Neural cell (in vitro differentiated cells): Measurements from ENCODE around the gene SLC24A3. TPM values are rescaled to one million over a fixed set of nuclear protein-coding genes. Genes with fewer than 3 reads are reported as not detected.

Experiments used
- H2AFZ ChIP-seq: fragments of 200-600, 300-800 bp; sonication (generic), shearing (Covaris generic); 2 replicates; pipeline ENCODE4 v1.6.0; 2014; ENCODE audit warnings: low read depth, mild to moderate bottlenecking, antibody characterized with exemption, low read length, moderate library complexity
- H3F3A ChIP-seq: fragments of 200-600 bp; shearing (Covaris generic); 2 replicates; pipeline ENCODE4 v1.6.1; 2016; ENCODE audit warnings: mild to moderate bottlenecking, moderate library complexity, mixed read lengths, antibody characterized with exemption, low read length; ENCODE audit not compliant: insufficient read depth, poor library complexity, severe bottlenecking
- H3K27ac ChIP-seq: fragments of 200-600, 300-800 bp; sonication (generic), shearing (Covaris generic); 2 replicates; pipeline ENCODE4 v1.5.1; 2014; ENCODE audit warnings: mild to moderate bottlenecking, low read length, moderate library complexity
- H3K27me3 ChIP-seq: fragments of 300-800, 200-600 bp; sonication (generic), shearing (Covaris generic); 2 replicates; pipeline ENCODE4 v1.6.0; 2014; ENCODE audit warnings: mild to moderate bottlenecking, low read depth, low read length, moderate library complexity; ENCODE audit not compliant: insufficient read depth
- H3K36me3 ChIP-seq: fragments of 300-800, 200-600 bp; sonication (generic), shearing (Covaris generic); 2 replicates; pipeline ENCODE4 v1.5.1; 2014; ENCODE audit warnings: mild to moderate bottlenecking, antibody characterized with exemption, low read length, moderate library complexity; ENCODE audit not compliant: insufficient read depth
- H3K4me2 ChIP-seq: fragments of 300-800, 200-600 bp; sonication (generic), shearing (Covaris generic); 2 replicates; pipeline ENCODE4 v1.6.0; 2014; ENCODE audit warnings: mild to moderate bottlenecking, low read length
- H3K4me3 ChIP-seq: fragments of 300-800, 200-600 bp; sonication (generic), shearing (Covaris generic); 2 replicates; pipeline ENCODE4 v1.5.1; 2014; ENCODE audit warnings: mild to moderate bottlenecking, low read length, moderate library complexity
- H3K79me2 ChIP-seq: fragments of 200-600 bp; shearing (Covaris generic); replicated peaks from 2 replicates; pipeline ENCODE4 v1.6.0; 2014; ENCODE audit warnings: mild to moderate bottlenecking, low read length, moderate library complexity; ENCODE audit not compliant: insufficient read depth
- H3K9ac ChIP-seq: fragments of 300-800, 200-600 bp; sonication (generic), shearing (Covaris generic); 2 replicates; pipeline ENCODE4 v1.6.1; 2016; ENCODE audit warnings: mild to moderate bottlenecking, low read length, mixed read lengths
- H3K9me2 ChIP-seq: fragments of 200-600 bp; shearing (Covaris generic); 2 replicates; pipeline ENCODE4 v1.6.1; 2016; ENCODE audit warnings: mild to moderate bottlenecking, low read length, mixed read lengths; ENCODE audit not compliant: insufficient read depth
- H3K9me3 ChIP-seq: fragments of 200-600, 300-800 bp; sonication (generic), shearing (Covaris generic); 2 replicates; pipeline ENCODE4 v1.6.1; 2016; ENCODE audit warnings: mild to moderate bottlenecking, mixed run types, low read length, moderate library complexity, mixed read lengths
- H4K20me1 ChIP-seq: fragments of 200-600 bp; shearing (Covaris generic); 2 replicates; pipeline ENCODE4 v1.6.1; 2016; ENCODE audit warnings: mild to moderate bottlenecking, mixed run types; ENCODE audit not compliant: insufficient read depth
- CTCF ChIP-seq: fragments of 450-650 bp; IDR thresholded peaks from 2 replicates; pipeline ENCODE4 v1.5.1; 2014; ENCODE audit warnings: antibody characterized with exemption, mild to moderate bottlenecking, moderate library complexity; ENCODE audit not compliant: poor library complexity, severe bottlenecking
- EP300 ChIP-seq: fragments of 450-650 bp; conservative IDR thresholded peaks from 2 replicates; pipeline ENCODE4 v1.6.1; 2014; ENCODE audit warnings: antibody characterized with exemption, mild to moderate bottlenecking, moderate library complexity; ENCODE audit not compliant: poor library complexity, severe bottlenecking
- EZH2 ChIP-seq: fragments of 200-600, 300-800 bp; shearing (Covaris generic), sonication (generic); IDR thresholded peaks from 2 replicates; pipeline ENCODE4 v1.6.1; 2014; ENCODE audit warnings: antibody characterized with exemption, low read length, borderline replicate concordance, mild to moderate bottlenecking; ENCODE audit not compliant: insufficient read depth, poor library complexity, severe bottlenecking
- MXI1 ChIP-seq: fragments of 450-650 bp; conservative IDR thresholded peaks from 2 replicates; pipeline ENCODE4 v1.6.1; 2014; ENCODE audit warnings: antibody characterized with exemption, mild to moderate bottlenecking; ENCODE audit not compliant: poor library complexity, severe bottlenecking
- POLR2AphosphoS5 ChIP-seq: IDR thresholded peaks from 2 replicates; pipeline ENCODE4 v1.6.1; 2012
- RAD21 ChIP-seq: fragments of 450-650 bp; conservative IDR thresholded peaks from 2 replicates; pipeline ENCODE4 v1.6.1; 2014; ENCODE audit warnings: antibody characterized with exemption, mild to moderate bottlenecking, moderate library complexity
- REST ChIP-seq: IDR thresholded peaks from 2 replicates; pipeline ENCODE4 v1.6.1; 2012; ENCODE audit warnings: borderline replicate concordance
- SMC3 ChIP-seq: fragments of 450-650 bp; conservative IDR thresholded peaks from 2 replicates; pipeline ENCODE4 v1.6.1; 2014; ENCODE audit warnings: antibody characterized with exemption, mild to moderate bottlenecking, moderate library complexity; ENCODE audit not compliant: poor library complexity
- TAF1 ChIP-seq: IDR thresholded peaks from 2 replicates; pipeline ENCODE4 v1.6.1; 2012; ENCODE audit warnings: low read depth
- polyA plus RNA-seq: library from polyadenylated mRNA; depleted of rRNA; stranded (reverse); fragments of >200 nt; gene quantifications from 2 replicates; pipeline ENCODE4 v1.2.3, GENCODE V29; 2014

The SLC24A3 gene
- polyA plus RNA-seq, 1 donor from 2014 or later, result 6.5 TPM

- no peak overlapping the region for H3K27ac ChIP-seq
- H3K9me2 ChIP-seq, result no peaks in the 10 kb centered on the region
- no peak overlapping the region for H2AFZ ChIP-seq
- H3K36me3 ChIP-seq, result no peaks in the 10 kb centered on the region
- no peak overlapping the region for H3K9ac ChIP-seq
- no peaks in the 10 kb centered on the region for H4K20me1 ChIP-seq
- TF ChIP-seq CTCF (no peak), SMC3 (no peak), POLR2AphosphoS5 (no peak), MXI1 (no peak), TAF1 (no peak), EP300 (no peak)
- no peaks in the 10 kb centered on the region for H3K27me3 ChIP-seq
- H3K4me3 ChIP-seq, result no peak overlapping the region
- no peak overlapping the region for H3K4me2 ChIP-seq
- H3K79me2 ChIP-seq, result no peaks in the 10 kb centered on the region
- no peaks in the 10 kb centered on the region for H3K9me3 ChIP-seq
- no peaks in the 10 kb centered on the region for H3F3A ChIP-seq
Measured at GRCh38 chr20:19259141-19259591, 46.7 kb downstream of the SLC24A3 start.

GRCh38 chr20:19260412-19261090 is 48.1 kb downstream of the SLC24A3 start:
- Histone ChIP-seq H3K4me3 (no peak overlapping the region), H3K9ac (no peak overlapping the region), H3K27ac (no peak overlapping the region), H3K9me3 (no peaks in the 10 kb centered on the region), H2AFZ (no peak overlapping the region), H3K27me3 (no peaks in the 10 kb centered on the region), H3K4me2 (no peak overlapping the region), H4K20me1 (no peaks in the 10 kb centered on the region), H3K79me2 (no peaks in the 10 kb centered on the region), H3K36me3 (no peaks in the 10 kb centered on the region), H3F3A (no peaks in the 10 kb centered on the region), H3K9me2 (no peaks in the 10 kb centered on the region)
- no peak for TF ChIP-seq EP300

- H3K4me3 ChIP-seq, result no peak overlapping the region
- H3K27ac ChIP-seq, result no peak overlapping the region
- H3K36me3 ChIP-seq, result no peaks in the 10 kb centered on the region
- no peaks in the 10 kb centered on the region for H3K9me3 ChIP-seq
- no peaks in the 10 kb centered on the region for H3K79me2 ChIP-seq
- H3K9ac ChIP-seq, result no peak overlapping the region
- H3K9me2 ChIP-seq, result no peaks in the 10 kb centered on the region
- no peaks in the 10 kb centered on the region for H3F3A ChIP-seq
- H4K20me1 ChIP-seq, result no peaks in the 10 kb centered on the region
- H2AFZ ChIP-seq, result no peak overlapping the region
- H3K27me3 ChIP-seq, result no peaks in the 10 kb centered on the region
- H3K4me2 ChIP-seq, result no peak overlapping the region
- no peak for TF ChIP-seq TAF1
- TF ChIP-seq RAD21, result no peak
- no peak for TF ChIP-seq EZH2
- TF ChIP-seq CTCF, result no peak
- TF ChIP-seq EP300, result no peak
- TF ChIP-seq REST, result no peak
- TF ChIP-seq SMC3, result no peak
- no peak for TF ChIP-seq POLR2AphosphoS5
- no peak for TF ChIP-seq MXI1
Measured at GRCh38 chr20:19264191-19264590, 51.7 kb downstream of the SLC24A3 start.
